IPS-15b (cell line): ENCODE measurements around the gene GRM7.

Experiments used
- H3K27me3 ChIP-seq: one replicate; pipeline ENCODE4 v1.6.1; 2013; ENCODE audit warnings: low read length; ENCODE audit not compliant: control insufficient read depth, insufficient read depth
- H3K36me3 ChIP-seq: one replicate; pipeline ENCODE4 v1.6.1; 2013; ENCODE audit warnings: low read length; ENCODE audit not compliant: control insufficient read depth, insufficient read depth
- H3K4me1 ChIP-seq: one replicate; pipeline ENCODE4 v1.6.1; 2013; ENCODE audit warnings: mild to moderate bottlenecking, low read length; ENCODE audit not compliant: control insufficient read depth, insufficient read depth
- H3K4me3 ChIP-seq: one replicate; pipeline ENCODE4 v1.5.1; 2013; ENCODE audit warnings: low read depth, low read length
- H3K9ac ChIP-seq: one replicate; pipeline ENCODE4 v1.6.1; 2013; ENCODE audit warnings: low read depth, mild to moderate bottlenecking, low read length
- H3K9me3 ChIP-seq: one replicate; pipeline ENCODE4 v1.6.1; 2013; ENCODE audit warnings: mild to moderate bottlenecking, low read length; ENCODE audit not compliant: control insufficient read depth, insufficient read depth

GRM7 gene

GRCh38 chr3:7789324-7789723 is 928.4 kb downstream of the GRM7 start:
- H3K4me3 ChIP-seq = no peak overlapping the region
- H3K9me3 ChIP-seq = no peaks in the 10 kb centered on the region
- H3K27me3 ChIP-seq = no peaks in the 10 kb centered on the region
- H3K4me1 ChIP-seq = peaks cover 13% of the 10 kb centered on the region
- no peaks in the 10 kb centered on the region for H3K36me3 ChIP-seq
- H3K9ac ChIP-seq = no peak overlapping the region

DNA sequence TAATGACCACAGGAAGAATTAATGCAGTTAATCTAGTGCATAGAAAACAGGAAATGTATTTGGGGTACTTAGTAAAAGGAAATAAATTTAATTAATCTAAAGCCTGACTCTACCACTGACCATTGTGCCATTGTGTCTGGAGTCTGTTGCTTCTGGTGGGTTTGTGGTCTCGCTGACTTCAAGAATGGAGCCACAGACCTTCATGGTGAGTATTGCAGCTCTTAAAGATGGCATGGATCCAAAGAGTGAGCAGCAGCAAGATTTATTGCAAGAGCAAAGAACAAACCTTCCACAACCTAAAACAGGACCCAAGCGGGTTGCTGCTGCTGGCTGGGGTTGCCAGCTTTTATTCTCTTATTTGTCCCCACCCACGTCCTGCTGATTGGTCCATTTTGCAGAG is 929.2 kb downstream of the GRM7 start:
- H3K9me3 ChIP-seq = no peaks in the 10 kb centered on the region
- no peaks in the 10 kb centered on the region for H3K27me3 ChIP-seq
- no peak overlapping the region for H3K9ac ChIP-seq
- no peak overlapping the region for H3K4me3 ChIP-seq
- peaks cover 13% of the 10 kb centered on the region for H3K4me1 ChIP-seq
- no peaks in the 10 kb centered on the region for H3K36me3 ChIP-seq
